Right lobe of liver (tissue), 4 donors: ENCODE data around the gene GRIA1.

Experiments used
- POLR2A ChIP-seq: fragments of 450-650 bp; IDR thresholded peaks from one replicate; pipeline ENCODE4 v1.6.1; 2017; ENCODE audit warnings: antibody characterized with exemption, mild to moderate bottlenecking
- TF ChIP-seq, protein P1 (sequence below), 4 donors: fragments of 200-600 bp in 3 of 4; fragments of 450-650 bp in 1 of 4; IDR thresholded peaks; one replicate each; pipeline versions ENCODE4 v1.5.1 to v1.8.0; 2016 to 2022; ENCODE audit warnings: antibody characterized with exemption in 4 of 4, mild to moderate bottlenecking in 2 of 4
- donor health status: DM: no; HTN: no; CAD: no.
- donor health status: DM: no; HTN: no; CAD: no.
- donor health status: DM: no; HTN: yes; CAD: no.

DNA sequence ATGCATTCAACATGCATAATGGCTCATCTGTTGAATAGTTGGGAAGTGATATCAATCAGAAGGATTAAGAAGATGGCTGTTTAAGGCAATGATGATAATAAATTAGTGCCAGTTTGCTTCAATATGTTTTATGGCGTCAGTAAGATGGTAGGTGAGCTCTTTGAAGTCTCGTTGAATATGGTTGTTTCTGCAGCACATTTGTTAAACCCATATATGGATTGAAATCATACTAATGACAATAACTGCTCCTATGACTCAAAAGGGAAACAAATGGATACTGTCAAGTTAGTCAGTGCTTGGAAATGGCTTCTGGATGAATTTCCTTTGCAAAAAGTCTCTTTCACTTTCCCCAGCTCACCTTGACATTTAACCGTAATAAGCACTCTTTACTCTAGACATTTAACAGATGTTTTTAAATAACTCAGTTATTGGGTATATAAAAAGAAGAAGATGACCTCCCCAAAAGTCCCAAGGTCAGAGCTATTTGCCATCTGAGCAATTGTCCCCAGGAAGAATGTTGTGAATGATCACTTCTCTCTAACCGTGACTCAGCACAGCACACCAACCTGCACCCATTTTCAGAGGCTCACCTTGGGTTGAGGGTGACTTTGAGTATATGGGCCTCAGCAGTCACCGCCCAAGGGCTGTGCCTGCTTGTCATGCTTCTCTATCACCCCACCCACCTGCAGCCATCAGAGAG lies 133.4 kb downstream of the GRIA1 start:
- TF ChIP-seq, protein P1, sequence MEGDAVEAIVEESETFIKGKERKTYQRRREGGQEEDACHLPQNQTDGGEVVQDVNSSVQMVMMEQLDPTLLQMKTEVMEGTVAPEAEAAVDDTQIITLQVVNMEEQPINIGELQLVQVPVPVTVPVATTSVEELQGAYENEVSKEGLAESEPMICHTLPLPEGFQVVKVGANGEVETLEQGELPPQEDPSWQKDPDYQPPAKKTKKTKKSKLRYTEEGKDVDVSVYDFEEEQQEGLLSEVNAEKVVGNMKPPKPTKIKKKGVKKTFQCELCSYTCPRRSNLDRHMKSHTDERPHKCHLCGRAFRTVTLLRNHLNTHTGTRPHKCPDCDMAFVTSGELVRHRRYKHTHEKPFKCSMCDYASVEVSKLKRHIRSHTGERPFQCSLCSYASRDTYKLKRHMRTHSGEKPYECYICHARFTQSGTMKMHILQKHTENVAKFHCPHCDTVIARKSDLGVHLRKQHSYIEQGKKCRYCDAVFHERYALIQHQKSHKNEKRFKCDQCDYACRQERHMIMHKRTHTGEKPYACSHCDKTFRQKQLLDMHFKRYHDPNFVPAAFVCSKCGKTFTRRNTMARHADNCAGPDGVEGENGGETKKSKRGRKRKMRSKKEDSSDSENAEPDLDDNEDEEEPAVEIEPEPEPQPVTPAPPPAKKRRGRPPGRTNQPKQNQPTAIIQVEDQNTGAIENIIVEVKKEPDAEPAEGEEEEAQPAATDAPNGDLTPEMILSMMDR (IDR thresholded peaks at IDR 0.05), result no peak
- TF ChIP-seq POLR2A, result no peak
